ENCODE measurements around the gene HEATR1.

Gene HEATR1

GRCh38 chr1:236540813-236541465 lies 63.4 kb downstream of the HEATR1 start:
- no peak for DNase-seq

- no peak for DNase-seq
Observed at GRCh38 chr1:236536540-236536939, 67.8 kb downstream of the HEATR1 start.

GRCh38 chr1:236535662-236536161 lies 68.6 kb downstream of the HEATR1 start:
- DNase-seq, result no peak

- no peak for DNase-seq
Observed at GRCh38 chr1:236535190-236535589, 69.1 kb downstream of the HEATR1 start.

DNA sequence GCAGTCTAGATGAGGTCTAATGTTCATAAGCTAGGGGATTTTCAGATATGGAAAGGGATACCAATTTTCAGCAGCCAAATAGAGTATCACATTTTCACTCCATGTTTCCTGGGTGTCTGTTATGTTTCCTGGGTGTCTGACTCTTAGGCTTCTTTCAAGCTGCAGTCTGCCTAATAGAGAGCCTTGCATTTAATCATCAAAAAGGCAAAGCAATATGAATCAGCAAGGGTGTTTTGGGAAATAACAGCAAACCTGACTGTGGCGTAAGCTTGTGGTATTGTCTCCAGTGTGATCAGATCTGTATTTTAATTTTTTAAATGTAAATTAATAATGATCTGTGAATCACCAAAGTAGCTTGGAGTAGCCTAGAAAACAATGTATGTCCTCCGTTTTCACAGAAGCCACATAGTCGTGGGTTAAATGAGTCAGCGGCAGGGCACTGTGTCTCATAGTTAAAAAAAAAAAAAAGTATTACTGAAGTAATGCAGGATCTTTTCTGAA lies 70.1 kb downstream of the HEATR1 start:
- peak; percentile 81 for DNase-seq

GRCh38 chr1:236532850-236533249 lies 71.5 kb downstream of the HEATR1 start:
- no peak for DNase-seq

GRCh38 chr1:236530959-236531358 lies 73.4 kb downstream of the HEATR1 start:
- DNase-seq, result no peak

DNA sequence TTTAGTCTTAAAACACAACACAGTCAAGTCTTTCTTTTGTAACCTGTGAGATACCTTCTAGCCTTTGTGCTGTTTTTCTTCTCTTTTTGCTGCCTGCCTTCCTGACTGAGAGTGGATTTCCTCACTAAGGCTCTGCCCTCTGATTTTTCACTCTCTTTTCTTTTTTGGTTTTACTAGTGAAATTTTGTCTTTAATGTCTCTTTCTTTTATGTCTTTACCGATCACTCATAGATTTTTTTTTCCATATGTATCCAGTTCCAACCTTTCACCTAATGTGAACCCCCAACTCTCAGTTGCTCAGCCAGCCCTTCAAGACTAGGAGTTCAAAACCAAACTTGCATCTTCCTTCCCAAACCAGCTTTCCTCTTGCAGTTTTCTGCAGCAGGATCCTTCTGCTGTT lies 74.0 kb downstream of the HEATR1 start:
- no peak for DNase-seq

- DNase-seq, result no peak
Observed at GRCh38 chr1:236526079-236526478, 78.2 kb downstream of the HEATR1 start.

- no peak for DNase-seq
Observed at GRCh38 chr1:236524895-236525184, 79.5 kb downstream of the HEATR1 start.

DNA sequence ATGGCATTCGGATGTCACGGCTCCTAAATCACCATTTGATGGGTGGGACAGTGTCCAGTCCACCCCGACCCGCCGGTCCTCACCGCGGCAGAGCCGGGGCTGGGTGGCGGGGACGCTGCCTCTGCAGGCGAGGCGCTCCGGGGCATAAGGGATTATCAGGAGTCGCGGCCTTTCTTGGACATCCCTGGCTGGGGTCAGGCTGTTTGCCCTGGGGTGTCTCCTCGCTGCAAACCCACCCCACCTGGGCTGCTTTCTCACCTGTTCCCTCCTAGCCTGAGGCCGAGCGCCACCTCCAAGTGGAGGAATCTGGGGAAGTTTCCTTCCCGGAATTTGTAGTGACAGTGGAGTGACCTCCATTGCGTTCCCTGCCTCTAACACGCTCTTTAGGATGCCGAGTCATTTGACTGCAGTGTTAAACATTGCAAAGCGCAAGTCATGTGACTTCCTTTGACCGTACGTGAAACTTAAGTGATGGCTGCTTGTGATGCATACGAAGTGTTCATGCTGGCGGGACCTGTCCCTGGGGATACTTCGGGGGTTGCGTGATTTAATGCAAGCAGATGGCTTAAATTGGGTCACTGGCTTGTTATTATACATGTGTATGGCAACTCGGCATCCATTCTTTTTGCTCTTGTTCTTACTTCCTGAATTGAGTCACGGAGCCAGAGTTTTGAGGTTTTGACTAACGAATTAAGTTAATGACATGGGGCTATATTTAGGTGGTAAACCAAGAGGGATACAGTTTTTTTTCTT lies 80.0 kb downstream of the HEATR1 start:
- DNase-seq, result peak; percentile 79

- peak; percentile 86 for DNase-seq
Observed at GRCh38 chr1:236523704-236524141, 80.6 kb downstream of the HEATR1 start, which contains the start of gene LGALS8. LGALS8 (plus strand) TSS chr1:236523982; CDS start chr1:236526071, 2,089 bp downstream.

DNA sequence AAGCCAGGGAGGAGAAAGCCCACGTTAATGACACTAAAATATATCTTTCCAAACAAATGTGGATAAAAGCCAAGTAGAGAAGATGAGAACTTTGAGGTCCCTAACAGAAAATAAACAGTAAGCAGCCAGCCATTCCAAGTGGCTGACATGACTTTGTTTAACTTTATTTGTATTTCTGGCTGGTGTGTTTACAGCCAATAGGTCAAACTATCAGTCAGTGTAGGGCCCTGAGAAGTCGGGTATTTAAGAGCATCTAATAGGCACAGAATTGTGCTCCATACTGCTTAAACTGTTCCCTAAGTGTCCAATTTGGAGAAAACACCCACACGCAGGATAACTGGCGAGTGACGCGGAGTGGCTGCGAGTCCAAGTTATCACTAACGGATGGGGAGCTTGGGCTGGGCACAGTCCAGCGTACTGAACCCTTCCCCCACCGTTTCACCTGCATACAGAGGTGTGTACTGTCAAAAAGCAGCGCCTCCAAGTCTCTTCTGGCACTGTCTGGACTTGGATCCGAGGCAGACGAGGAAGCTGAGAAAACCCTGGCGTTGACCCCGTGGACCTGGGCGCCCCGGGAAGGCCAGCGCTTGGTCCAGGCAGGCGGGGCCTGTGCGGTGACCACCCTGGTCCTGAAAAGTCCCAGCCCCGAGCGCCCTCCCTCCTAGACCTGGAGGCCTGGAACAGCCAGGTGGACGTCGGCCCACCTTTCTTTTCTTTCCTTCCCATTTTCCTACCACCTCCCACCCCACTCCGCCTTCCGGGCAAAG lies 81.2 kb downstream of the HEATR1 start:
- DNase-seq, result no peak

- DNase-seq, result no peak
Observed at GRCh38 chr1:236520445-236521005, 83.8 kb downstream of the HEATR1 start.

- DNase-seq, result no peak
Observed at GRCh38 chr1:236518322-236518721, 86.0 kb downstream of the HEATR1 start.

GRCh38 chr1:236516929-236517704 lies 87.2 kb downstream of the HEATR1 start:
- peak; percentile 69 for DNase-seq

- no peak for DNase-seq
Observed at GRCh38 chr1:236515443-236515958, 88.8 kb downstream of the HEATR1 start.

- no peak for DNase-seq
Observed at GRCh38 chr1:236514703-236515442, 89.4 kb downstream of the HEATR1 start.

GRCh38 chr1:236511735-236512418 lies 92.4 kb downstream of the HEATR1 start:
- no peak for DNase-seq

GRCh38 chr1:236509647-236510401 lies 94.5 kb downstream of the HEATR1 start:
- DNase-seq, result no peak

Measured in CD4-positive, alpha-beta T cell treated with Interleukin-4 for 4 hours (primary cell).